K562 treated with DMSO at 1 percent for 12 hours (cell line): ENCODE data around the gene ACTL10. TPM values are rescaled to one million over a fixed set of nuclear protein-coding genes. Genes with fewer than 3 reads are reported as not detected.

Experiments used
- total RNA-seq: library from RNA; unstranded; fragments of 300-600 nt; gene quantifications from 2 replicates; pipeline ENCODE4 v1.2.3, GENCODE V29; 2022; ENCODE audit not compliant: insufficient read depth

Gene ACTL10
- not detected in 2 replicates for total RNA-seq

GRCh38 chr20:33666293-33667244 lies at the start of gene ACTL10:
Gene ACTL10 (plus strand): TSS chr20:33666943. CDS start chr20:33667498, 555 bp downstream.

GRCh38 chr20:33662172-33662571 lies 4.6 kb upstream of the ACTL10 start, which contains the start of gene C20orf144:
Gene C20orf144 (plus strand): TSS chr20:33662327. CDS start chr20:33662346, 19 bp downstream.

GRCh38 chr20:33674294-33675135 lies 7.8 kb downstream of the ACTL10 start, which contains the start of gene NECAB3:
Gene NECAB3 (minus strand): TSS chr20:33674428. CDS start chr20:33674352, 76 bp downstream.

GRCh38 chr20:33686100-33686983 lies 19.6 kb downstream of the ACTL10 start, which contains the start of gene E2F1:
Gene E2F1 (minus strand): TSS chr20:33686385. CDS start chr20:33686264, 121 bp downstream.

Other genes with a start within 250 kb of the ACTL10 start
- 18.5 and 21.8 TPM in 2 replicates for gene SNTA1, start 223.2 kb upstream of the ACTL10 start, total RNA-seq
- 6.1 and 27.2 TPM in 2 replicates for gene CBFA2T2, start 176.8 kb upstream of the ACTL10 start, total RNA-seq
- 0.56 TPM in 1 of 2 replicates, not detected in the other for gene C20orf144, start 4.6 kb upstream of the ACTL10 start, total RNA-seq
- gene NECAB3, start 7.5 kb downstream of the ACTL10 start, total RNA-seq, result 41.9 and 55.4 TPM in 2 replicates
- gene E2F1, start 19.4 kb downstream of the ACTL10 start, total RNA-seq, result 45.0 and 49.3 TPM in 2 replicates
- 5.8 and 14.3 TPM in 2 replicates for gene PXMP4, start 53.4 kb downstream of the ACTL10 start, total RNA-seq
- 1.8 and 3.3 TPM in 2 replicates for gene ZNF341, start 65.1 kb downstream of the ACTL10 start, total RNA-seq
- 75.4 and 76.2 TPM in 2 replicates for gene CHMP4B, start 144.4 kb downstream of the ACTL10 start, total RNA-seq